HG03342 (cell line): ENCODE measurements around the gene ZAR1L.

Source experiments
- ATAC-seq: cut with Tn5 transposase; IDR thresholded peaks from one replicate; pipeline ENCODE4 v1.9.1; 2021; ENCODE audit warnings: mild to moderate bottlenecking, moderate library complexity; ENCODE audit not compliant: unreplicated experiment

The ZAR1L gene

GRCh38 chr13:32302461-32302860, 12.7 kb downstream of the ZAR1L start:
- ATAC-seq: no peak

GRCh38 chr13:32300920-32301319, 14.2 kb downstream of the ZAR1L start:
- no peak for ATAC-seq

GRCh38 chr13:32300406-32300805, 14.8 kb downstream of the ZAR1L start:
- no peak for ATAC-seq

GRCh38 chr13:32299893-32300292, 15.3 kb downstream of the ZAR1L start:
- no peak for ATAC-seq

- no peak for ATAC-seq
Observed at GRCh38 chr13:32298695-32299094, 16.5 kb downstream of the ZAR1L start.

GRCh38 chr13:32297206-32297605, 18.0 kb downstream of the ZAR1L start:
- ATAC-seq: no peak

- ATAC-seq: no peak
Observed at GRCh38 chr13:32285633-32285965, 29.6 kb downstream of the ZAR1L start.

GRCh38 chr13:32284927-32285632, 30.1 kb downstream of the ZAR1L start:
- ATAC-seq: no peak

GRCh38 chr13:32282096-32282711, 33.0 kb downstream of the ZAR1L start:
- no peak for ATAC-seq

GRCh38 chr13:32281096-32281495, 34.1 kb downstream of the ZAR1L start:
- ATAC-seq: no peak

GRCh38 chr13:32278426-32278825, 36.7 kb downstream of the ZAR1L start:
- peak; percentile 63 for ATAC-seq

GRCh38 chr13:32277839-32278238, 37.3 kb downstream of the ZAR1L start:
- no peak for ATAC-seq

- ATAC-seq: no peak
Observed at GRCh38 chr13:32272021-32272683, 43.0 kb downstream of the ZAR1L start.

- no peak for ATAC-seq
Observed at GRCh38 chr13:32267836-32268439, 47.2 kb downstream of the ZAR1L start.

GRCh38 chr13:32266130-32266529, 49.0 kb downstream of the ZAR1L start:
- no peak for ATAC-seq

- no peak for ATAC-seq
Observed at GRCh38 chr13:32265726-32266125, 49.4 kb downstream of the ZAR1L start.

- ATAC-seq: no peak
Observed at GRCh38 chr13:32264407-32264806, 50.8 kb downstream of the ZAR1L start.

GRCh38 chr13:32262619-32263018, 52.5 kb downstream of the ZAR1L start:
- no peak for ATAC-seq

GRCh38 chr13:32262165-32262564, 53.0 kb downstream of the ZAR1L start:
- ATAC-seq: no peak

GRCh38 chr13:32261567-32261966, 53.6 kb downstream of the ZAR1L start:
- ATAC-seq: no peak

GRCh38 chr13:32259116-32259515, 56.0 kb downstream of the ZAR1L start:
- ATAC-seq: no peak

GRCh38 chr13:32257649-32258048, 57.5 kb downstream of the ZAR1L start:
- ATAC-seq: no peak
